Fibroblast of the aortic adventitia (primary cell): ENCODE data around the gene ZNF780B. TPM values are rescaled to one million over a fixed set of nuclear protein-coding genes. Genes with fewer than 3 reads are reported as not detected.

Experiments
- DNase-seq: peaks from one replicate; pipeline ENCODE4 v3.0.0-alpha.2; 2010; ENCODE audit warnings: low read depth
- H3K4me3 ChIP-seq: 2 replicates; pipeline ENCODE4 v1.5.1; 2011; ENCODE audit warnings: low read depth, mild to moderate bottlenecking, control low read depth, low read length, moderate library complexity
- CTCF ChIP-seq: IDR thresholded peaks from 2 replicates; pipeline ENCODE4 v1.5.1; 2011; ENCODE audit warnings: mild to moderate bottlenecking, low read length, control low read depth, inconsistent platforms; ENCODE audit not compliant: insufficient read depth
- total RNA-seq: library from RNA; depleted of rRNA; stranded (reverse); fragments of >200 nt; gene quantifications from 2 replicates; pipeline ENCODE4 v1.2.3, GENCODE V29; 2012; ENCODE audit warnings: low replicate concordance

The ZNF780B gene
- total RNA-seq, 1 donor = 18.9 TPM

- H3K4me3 ChIP-seq = no peak overlapping the region
- TF ChIP-seq CTCF = no peak
- no peak for DNase-seq
Measured at GRCh38 chr19:39987167-39987566, 68.9 kb downstream of the ZNF780B start.

GRCh38 chr19:39986643-39987042, 69.4 kb downstream of the ZNF780B start:
- DNase-seq = no peak
- no peak for TF ChIP-seq CTCF
- H3K4me3 ChIP-seq = no peak overlapping the region

- no peak for TF ChIP-seq CTCF
- DNase-seq = no peak
Measured at GRCh38 chr19:39983695-39984300, 72.2 kb downstream of the ZNF780B start.

GRCh38 chr19:39982883-39983282, 73.1 kb downstream of the ZNF780B start:
- TF ChIP-seq CTCF = no peak
- no peak for DNase-seq
- no peak overlapping the region for H3K4me3 ChIP-seq

More at GRCh38 chr19:39983695-39984300, 72.2 kb downstream of the ZNF780B start:
- no peak overlapping the region for H3K4me3 ChIP-seq

Other genes with a start within 250 kb of the ZNF780B start
- 15.5 and 21.8 TPM in 2 replicates for gene DYRK1B, start 222.1 kb downstream of the ZNF780B start, total RNA-seq
- 105 and 162 TPM in 2 replicates for gene FBL, start 209.9 kb downstream of the ZNF780B start, total RNA-seq
- under 0.01 and 0.33 TPM in 2 replicates for gene FCGBP, start 121.6 kb downstream of the ZNF780B start, total RNA-seq
- gene PSMC4, start 85.1 kb downstream of the ZNF780B start, total RNA-seq = 24.2 and 85.2 TPM in 2 replicates
- 7.1 and 9.7 TPM in 2 replicates for gene ZNF546, start 59.2 kb downstream of the ZNF780B start, total RNA-seq
- 10.1 and 15.9 TPM in 2 replicates for gene ZNF780A, start 34.7 kb upstream of the ZNF780B start, total RNA-seq
- gene MAP3K10, start 135.2 kb upstream of the ZNF780B start, total RNA-seq = 5.0 and 8.0 TPM in 2 replicates
- not detected in 2 replicates for gene TTC9B, start 162.2 kb upstream of the ZNF780B start, total RNA-seq
- 0.33 TPM in 1 of 2 replicates, not detected in the other for gene CCNP, start 170.5 kb upstream of the ZNF780B start, total RNA-seq
- 124 and 132 TPM in 2 replicates for gene AKT2, start 229.1 kb upstream of the ZNF780B start, total RNA-seq